SK-N-SH (cell line): ENCODE data around the gene MYH16. TPM values are rescaled to one million over a fixed set of nuclear protein-coding genes. Genes with fewer than 3 reads are reported as not detected.

ENCODE experiments used
- CTCF ChIA-PET: fragments of 300-600, 350-600 bp; formaldehyde crosslinking; extraction: SDS; loops from one replicate; lab custom pipeline; 2021; lab: Yijun Ruan, JAX
- POLR2A ChIA-PET: fragments of 350-600 bp; sonication (Branson Sonifier 250); formaldehyde crosslinking; extraction: SDS; loops from one replicate; lab custom pipeline; 2020; ENCODE audit warnings: antibody characterized with exemption, inconsistent platforms; lab: Yijun Ruan, JAX
- DNase-seq: peaks from one replicate; pipeline ENCODE4 v3.0.0; 2012
- H2AFZ ChIP-seq: fragments of 200-600 bp; sonication (generic); 2 replicates; pipeline ENCODE4 v1.8.1; 2016; ENCODE audit warnings: antibody characterized with exemption, mild to moderate bottlenecking, low read depth
- H3F3A ChIP-seq: fragments of 200-600 bp; sonication (generic); replicated peaks from 2 replicates; pipeline ENCODE3; 2016; ENCODE audit warnings: antibody characterized with exemption, mild to moderate bottlenecking; ENCODE audit not compliant: insufficient read depth
- H3K27ac ChIP-seq, 2 experiments: fragments of 200-500 bp in 1 of 2; fragments of 200-600 bp in 1 of 2; sonication (Bioruptor generic) in 1 of 2; sonication (generic), shearing (Covaris generic) in 1 of 2; 2 replicates each; pipeline versions ENCODE4 v1.5.1 to v1.6.1; 2014 to 2016; ENCODE audit warnings: low read depth in 2 of 2, inconsistent platforms in 1 of 2, low read length in 1 of 2, mild to moderate bottlenecking in 1 of 2, mixed read lengths in 1 of 2
- H3K27me3 ChIP-seq: fragments of 200-600 bp; sonication (generic), shearing (Covaris generic); 2 replicates; pipeline ENCODE4 v1.6.1; 2016; ENCODE audit warnings: mixed run types; ENCODE audit not compliant: insufficient read depth
- H3K36me3 ChIP-seq, 2 experiments: fragments of 200-500 bp in 1 of 2; fragments of 200-600 bp in 1 of 2; sonication (Bioruptor generic) in 1 of 2; sonication (generic) in 1 of 2; replicated peaks in 1 of 2; 2 replicates each; pipeline versions ENCODE3 to v1.5.1; 2014 to 2016; ENCODE audit warnings: low read length in 1 of 2, mild to moderate bottlenecking in 1 of 2; ENCODE audit not compliant: insufficient read depth in 2 of 2, control insufficient read depth in 1 of 2
- H3K4me1 ChIP-seq, 2 experiments: fragments of 200-500 bp in 1 of 2; fragments of 200-600 bp in 1 of 2; sonication (Bioruptor generic) in 1 of 2; sonication (generic), shearing (Covaris generic) in 1 of 2; 2 replicates each; pipeline versions ENCODE4 v1.5.1 to v1.6.1; 2014 to 2016; ENCODE audit warnings: low read depth in 1 of 2, low read length in 1 of 2, mixed run types in 1 of 2; ENCODE audit not compliant: insufficient read depth in 2 of 2, control insufficient read depth in 1 of 2
- H3K4me2 ChIP-seq: fragments of 200-600 bp; sonication (generic), shearing (Covaris generic); 2 replicates; pipeline ENCODE4 v1.6.1; 2017; ENCODE audit warnings: mixed run types
- H3K4me3 ChIP-seq, 2 experiments: fragments of 200-500 bp in 1 of 2; fragments of 200-600 bp in 1 of 2; sonication (Bioruptor generic) in 1 of 2; sonication (generic), shearing (Covaris generic) in 1 of 2; 2 replicates each; pipeline versions ENCODE4 v1.5.1 to v1.8.1; 2014 to 2016; ENCODE audit warnings: low read depth in 2 of 2, inconsistent platforms in 1 of 2, low read length in 1 of 2, mild to moderate bottlenecking in 1 of 2, mixed read lengths in 1 of 2, moderate library complexity in 1 of 2
- H3K79me2 ChIP-seq: fragments of 200-600 bp; sonication (generic); 2 replicates; pipeline ENCODE4 v1.8.1; 2017; ENCODE audit warnings: mild to moderate bottlenecking; ENCODE audit not compliant: insufficient read depth
- H3K9ac ChIP-seq: fragments of 200-600 bp; sonication (generic); 2 replicates; pipeline ENCODE4 v1.6.1; 2017; ENCODE audit warnings: mixed run types
- H3K9me2 ChIP-seq: fragments of 200-600 bp; sonication (generic); 2 replicates; pipeline ENCODE4 v1.6.1; 2017; ENCODE audit warnings: mixed run types
- H3K9me3 ChIP-seq: fragments of 200-600 bp; sonication (generic); 2 replicates; pipeline ENCODE4 v1.6.1; 2017; ENCODE audit warnings: mixed run types, mild to moderate bottlenecking, moderate library complexity
- H4K20me1 ChIP-seq: fragments of 200-600 bp; sonication (generic); 2 replicates; pipeline ENCODE4 v1.6.1; 2017; ENCODE audit warnings: mild to moderate bottlenecking, mixed run types; ENCODE audit not compliant: insufficient read depth
- ELF1 ChIP-seq: IDR thresholded peaks from 2 replicates; pipeline ENCODE4 v1.4.0; 2012
- FOXJ3 ChIP-seq: sonication (generic); formaldehyde crosslinking; IDR thresholded peaks from 2 replicates; pipeline ENCODE4 v1.5.1; 2020; ENCODE audit warnings: mild to moderate bottlenecking, missing genetic modification reagents
- FOXM1 ChIP-seq: IDR thresholded peaks from 2 replicates; pipeline ENCODE4 v1.4.0; 2012; ENCODE audit warnings: low read depth, mild to moderate bottlenecking
- JUND ChIP-seq: IDR thresholded peaks from 2 replicates; pipeline ENCODE4 v1.4.0; 2012
- MAX ChIP-seq: IDR thresholded peaks from 2 replicates; pipeline ENCODE4 v1.4.0; 2012; ENCODE audit warnings: low read depth
- MXI1 ChIP-seq: IDR thresholded peaks from 2 replicates; pipeline ENCODE4 v1.6.1; 2012; ENCODE audit warnings: mild to moderate bottlenecking, low read depth, low read length, improper control_type of control experiment
- NFIC ChIP-seq: IDR thresholded peaks from 2 replicates; pipeline ENCODE4 v1.4.0; 2012; ENCODE audit warnings: borderline replicate concordance
- NRF1 ChIP-seq: IDR thresholded peaks from 2 replicates; pipeline ENCODE4 v1.6.1; 2012; ENCODE audit warnings: low read depth, mild to moderate bottlenecking, low read length
- PBX3 ChIP-seq: IDR thresholded peaks from 2 replicates; pipeline ENCODE4; 2012
- POLR2AphosphoS5 ChIP-seq: IDR thresholded peaks from 2 replicates; pipeline ENCODE4 v1.6.1; 2012; ENCODE audit warnings: low read depth, low read length
- RFX5 ChIP-seq: IDR thresholded peaks from 2 replicates; pipeline ENCODE4 v1.6.1; 2012; ENCODE audit warnings: mild to moderate bottlenecking, improper control_type of control experiment, low read length
- RXRA ChIP-seq: IDR thresholded peaks from 2 replicates; pipeline ENCODE4 v1.4.0; 2012; ENCODE audit warnings: low read depth, mild to moderate bottlenecking, borderline replicate concordance
- SMC3 ChIP-seq: IDR thresholded peaks from 2 replicates; pipeline ENCODE4 v1.6.1; 2012; ENCODE audit warnings: low read depth, low read length, improper control_type of control experiment
- TAF1 ChIP-seq: IDR thresholded peaks from 2 replicates; pipeline ENCODE4 v1.6.1; 2012; ENCODE audit warnings: low read depth, mild to moderate bottlenecking, low read length, moderate library complexity, borderline replicate concordance
- TCF12 ChIP-seq: IDR thresholded peaks from 2 replicates; pipeline ENCODE4 v1.4.0; 2012
- TEAD4 ChIP-seq: IDR thresholded peaks from 2 replicates; pipeline ENCODE4 v1.4.0; 2012; ENCODE audit warnings: mild to moderate bottlenecking, borderline replicate concordance; ENCODE audit not compliant: insufficient read depth
- USF1 ChIP-seq: IDR thresholded peaks from 2 replicates; pipeline ENCODE4 v1.4.0; 2012; ENCODE audit warnings: low read depth, borderline replicate concordance
- USF2 ChIP-seq: fragments of 150-350 bp; IDR thresholded peaks from 2 replicates; pipeline ENCODE4 v1.6.1; 2017; ENCODE audit warnings: antibody characterized with exemption, low read length, low read depth, borderline replicate concordance
- WGBS: methylation state at CpG from one replicate; pipeline ENCODE4 v1.1.6; 2017; ENCODE audit warnings: low lambda C conversion rate; 5-methylcytosine and 5-hydroxymethylcytosine counted together
- polyA plus RNA-seq, 3 experiments: library from polyadenylated mRNA; depleted of rRNA; stranded (reverse); fragments of >200 nt; gene quantifications; 2 replicates each; pipeline ENCODE4 v1.2.3, GENCODE V29; 2012
- TF ChIP-seq, protein P1 (sequence below): fragments of 200-600 bp; sonication (generic); IDR thresholded peaks from 2 replicates; pipeline ENCODE4 v1.6.1; 2017; ENCODE audit warnings: antibody characterized with exemption, mild to moderate bottlenecking, moderate library complexity

The MYH16 gene
- polyA plus RNA-seq, 1 of the 3 experiments (the other 2 are of a cell fraction), result 0.41 TPM

DNA sequence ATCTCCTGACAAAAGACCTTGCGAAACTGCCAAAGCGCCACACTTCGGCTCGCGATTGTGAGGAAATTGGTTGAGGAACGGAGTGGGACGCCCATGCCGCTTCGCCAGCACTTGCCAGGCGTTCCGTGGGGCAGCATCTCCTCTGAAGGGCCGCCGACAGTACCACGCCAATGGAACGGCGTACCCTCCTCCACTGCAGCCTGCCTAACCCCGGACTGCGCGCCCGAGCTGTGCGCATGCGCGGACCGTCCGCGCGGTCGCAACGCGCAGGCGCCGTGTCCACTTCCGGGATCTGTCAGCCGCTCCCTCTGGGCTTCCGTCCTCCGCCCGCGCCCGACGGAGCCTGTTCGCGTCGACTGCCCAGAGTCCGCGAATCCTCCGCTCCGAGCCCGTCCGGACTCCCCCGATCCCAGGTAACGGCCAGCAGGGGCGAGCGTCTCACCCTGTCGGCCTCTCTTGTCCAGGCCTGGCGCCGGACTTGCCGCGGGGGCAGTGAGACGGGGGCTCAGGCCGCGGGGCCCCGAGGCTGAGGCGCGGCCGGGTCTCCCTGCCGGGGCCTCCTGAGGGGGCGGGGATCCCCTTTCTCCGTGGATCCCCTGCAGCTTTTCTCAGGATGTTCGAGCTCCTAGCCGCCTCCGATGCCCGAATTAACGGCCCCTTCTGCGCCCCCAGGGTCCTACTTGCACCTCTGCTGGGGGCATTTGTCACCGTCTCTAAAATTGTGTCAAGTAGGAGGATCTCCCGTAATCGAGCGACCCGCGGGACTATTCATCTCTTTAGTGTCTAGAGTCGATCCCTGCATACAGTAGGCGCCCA, 53.2 kb downstream of the MYH16 start, which contains the start of gene ARPC1A (continued):
- TF ChIP-seq USF1 (no peak), POLR2AphosphoS5 (peak; percentile 99), TCF12 (no peak)

DNA sequence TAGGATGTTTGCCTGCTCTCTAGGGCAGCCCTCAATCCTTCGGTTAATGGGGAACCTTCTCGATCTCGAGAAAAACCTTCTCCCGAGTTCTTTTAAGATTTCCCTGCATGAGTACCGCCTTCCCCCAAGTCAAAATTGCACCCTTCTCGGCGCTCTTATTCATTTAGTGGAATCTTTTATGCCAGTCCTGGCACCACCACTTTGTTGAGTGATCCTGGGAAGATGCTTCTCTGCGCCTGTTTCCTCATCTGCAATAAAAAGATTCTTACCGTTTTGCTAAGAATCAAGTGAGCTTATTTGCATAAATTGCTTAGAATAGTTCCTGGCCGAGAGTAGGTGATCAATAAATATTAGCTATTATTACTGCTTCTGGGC, 53.8 kb downstream of the MYH16 start:
- Histone ChIP-seq H3K4me3 (peak overlapping the region; percentile 81 to 98), H3K27ac (peak overlapping the region; percentile 58 to 74; a peak in 2 of 4 replicates), H3K79me2 (peaks cover 68% of the 10 kb centered on the region), H3K9me2 (no peaks in the 10 kb centered on the region), H3K4me2 (peak overlapping the region; percentile 93), H3F3A (peaks cover 18% of the 10 kb centered on the region), H3K9ac (peak overlapping the region; percentile 92), H3K27me3 (no peaks in the 10 kb centered on the region), H2AFZ (0 out of 2 replicates have a peak overlapping the region, but pooled peaks have one; percentile 77), H4K20me1 (peaks cover 21% of the 10 kb centered on the region)
- WGBS, result 4% methylated on average over 10 of the region's 10 CpGs
- POLR2A ChIA-PET, result interaction anchor here (0.6 to 1.2 kb wide), 2 partner anchors 29 to 448 kb away, joined by 3 read pairs; partner anchors contain the start of gene TRRAP
- TF ChIP-seq NFIC (no peak), TEAD4 (no peak), TAF1 (no peak), MAX (no peak), PBX3 (no peak), USF2 (no peak), FOXM1 (no peak), FOXJ3 (CRISPR knock-in tag) (no peak), ELF1 (no peak), JUND (no peak), TCF12 (no peak), NRF1 (no peak), MXI1 (no peak), SMC3 (no peak), USF1 (no peak), RFX5 (no peak), RXRA (no peak)
- TF ChIP-seq, protein P1, sequence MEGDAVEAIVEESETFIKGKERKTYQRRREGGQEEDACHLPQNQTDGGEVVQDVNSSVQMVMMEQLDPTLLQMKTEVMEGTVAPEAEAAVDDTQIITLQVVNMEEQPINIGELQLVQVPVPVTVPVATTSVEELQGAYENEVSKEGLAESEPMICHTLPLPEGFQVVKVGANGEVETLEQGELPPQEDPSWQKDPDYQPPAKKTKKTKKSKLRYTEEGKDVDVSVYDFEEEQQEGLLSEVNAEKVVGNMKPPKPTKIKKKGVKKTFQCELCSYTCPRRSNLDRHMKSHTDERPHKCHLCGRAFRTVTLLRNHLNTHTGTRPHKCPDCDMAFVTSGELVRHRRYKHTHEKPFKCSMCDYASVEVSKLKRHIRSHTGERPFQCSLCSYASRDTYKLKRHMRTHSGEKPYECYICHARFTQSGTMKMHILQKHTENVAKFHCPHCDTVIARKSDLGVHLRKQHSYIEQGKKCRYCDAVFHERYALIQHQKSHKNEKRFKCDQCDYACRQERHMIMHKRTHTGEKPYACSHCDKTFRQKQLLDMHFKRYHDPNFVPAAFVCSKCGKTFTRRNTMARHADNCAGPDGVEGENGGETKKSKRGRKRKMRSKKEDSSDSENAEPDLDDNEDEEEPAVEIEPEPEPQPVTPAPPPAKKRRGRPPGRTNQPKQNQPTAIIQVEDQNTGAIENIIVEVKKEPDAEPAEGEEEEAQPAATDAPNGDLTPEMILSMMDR, result no peak
- TF ChIP-seq, all 33 proteins: peak for 0
- CTCF ChIA-PET, result interaction anchor here (0.6 to 3.7 kb wide), 8 partner anchors 12 to 289 kb away, joined by 3 to 13 read pairs (median 4); no protein-coding TSS in a partner anchor
- H3K9me3 ChIP-seq, result no peaks in the 10 kb centered on the region
- peaks cover 0 to 8% of the 10 kb centered on the region in 2 experiments for H3K36me3 ChIP-seq
- DNase-seq, result no peak
- H3K4me1 ChIP-seq, result peaks cover 9 to 12% of the 10 kb centered on the region in 2 experiments; a peak in 3 of 4 replicates
